GM21367 (cell line): ENCODE measurements around the gene FBXO28.
A peak's percentile ranks its signal among the peaks of the same experiment; 100 is the strongest.

Experiments
- ATAC-seq: cut with Tn5 transposase; IDR thresholded peaks from one replicate; pipeline ENCODE4 v1.9.1; 2021; ENCODE audit not compliant: unreplicated experiment

Gene FBXO28

DNA sequence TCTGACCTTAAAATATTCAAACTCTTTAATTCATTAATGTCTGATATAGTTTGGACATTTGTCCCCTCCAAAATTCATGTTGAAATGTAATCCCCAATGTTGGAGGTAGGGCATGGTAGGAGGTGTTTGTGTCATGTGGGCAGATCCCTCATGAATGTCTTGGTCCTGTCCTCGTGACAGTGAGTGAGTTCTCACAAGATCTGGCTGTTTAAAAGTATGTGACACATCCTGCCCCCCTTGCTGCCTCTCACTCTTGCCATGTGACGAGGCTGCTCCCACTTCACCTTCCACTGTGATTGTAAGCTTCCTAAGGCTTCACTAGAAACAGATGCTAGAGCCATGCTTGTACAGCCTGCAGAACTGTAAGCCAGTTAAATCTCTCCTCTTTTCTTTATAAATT is 21.3 kb upstream of the FBXO28 start:
- ATAC-seq = no peak

DNA sequence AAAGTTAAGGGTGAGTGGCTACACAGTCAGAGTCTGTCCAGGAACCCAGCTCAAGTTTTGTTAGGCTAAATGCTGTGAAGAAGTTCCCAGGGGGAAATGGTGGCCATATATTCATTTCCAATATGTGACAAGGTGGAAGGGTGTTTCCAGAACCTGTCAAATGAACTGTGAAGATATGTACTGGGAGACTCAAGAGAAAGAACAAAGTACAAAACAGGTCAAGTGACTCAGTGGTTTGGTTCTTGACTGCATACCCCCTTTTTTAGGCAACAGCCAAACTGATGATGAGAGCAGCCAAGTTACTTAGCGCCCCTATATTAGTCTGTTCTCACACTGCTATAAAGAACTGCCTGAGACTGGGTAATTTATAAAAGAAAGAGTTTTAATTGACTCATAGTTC is 18.6 kb upstream of the FBXO28 start:
- no peak for ATAC-seq

- no peak for ATAC-seq
These were observed 18.0 kb upstream of the FBXO28 start for GRCh38 chr1:224095867-224096266.

DNA sequence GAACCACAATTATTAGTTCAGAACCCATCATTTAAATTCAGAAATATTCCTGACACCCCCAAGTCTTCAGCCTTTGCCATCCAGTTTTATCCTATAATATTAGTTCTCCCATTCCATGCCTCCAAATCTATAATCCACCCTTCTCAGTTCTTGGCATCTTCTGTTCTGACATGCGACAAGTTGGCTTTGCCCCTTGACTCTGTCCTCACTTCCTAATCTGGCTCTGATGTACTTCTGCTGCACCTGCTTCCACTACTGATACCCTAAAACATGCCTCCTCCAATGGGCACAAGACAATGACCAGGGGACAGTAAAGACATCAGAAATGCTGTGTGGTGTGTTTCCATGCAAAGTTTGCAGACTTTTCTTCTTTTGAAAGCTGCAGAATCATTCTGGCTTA is 17.1 kb upstream of the FBXO28 start:
- no peak for ATAC-seq

DNA sequence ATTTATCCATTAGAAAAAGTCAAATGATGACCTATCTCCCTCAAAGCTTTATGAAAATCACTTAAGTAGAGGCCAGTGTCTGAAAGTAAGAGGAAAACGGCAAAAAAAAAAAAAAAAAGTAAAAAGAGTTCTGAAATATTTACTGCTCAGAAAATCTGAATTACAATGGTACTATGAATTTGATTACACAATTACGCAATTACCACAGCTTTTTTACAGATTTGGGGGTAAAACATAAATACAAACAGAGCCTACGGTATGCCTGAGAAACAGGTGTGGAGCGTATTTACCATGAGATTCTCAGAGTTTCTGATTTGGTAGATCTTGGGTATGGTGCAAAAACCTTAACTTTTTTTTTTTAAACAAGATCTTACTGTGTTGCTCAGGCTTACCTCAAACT is 15.9 kb upstream of the FBXO28 start:
- ATAC-seq = no peak

DNA sequence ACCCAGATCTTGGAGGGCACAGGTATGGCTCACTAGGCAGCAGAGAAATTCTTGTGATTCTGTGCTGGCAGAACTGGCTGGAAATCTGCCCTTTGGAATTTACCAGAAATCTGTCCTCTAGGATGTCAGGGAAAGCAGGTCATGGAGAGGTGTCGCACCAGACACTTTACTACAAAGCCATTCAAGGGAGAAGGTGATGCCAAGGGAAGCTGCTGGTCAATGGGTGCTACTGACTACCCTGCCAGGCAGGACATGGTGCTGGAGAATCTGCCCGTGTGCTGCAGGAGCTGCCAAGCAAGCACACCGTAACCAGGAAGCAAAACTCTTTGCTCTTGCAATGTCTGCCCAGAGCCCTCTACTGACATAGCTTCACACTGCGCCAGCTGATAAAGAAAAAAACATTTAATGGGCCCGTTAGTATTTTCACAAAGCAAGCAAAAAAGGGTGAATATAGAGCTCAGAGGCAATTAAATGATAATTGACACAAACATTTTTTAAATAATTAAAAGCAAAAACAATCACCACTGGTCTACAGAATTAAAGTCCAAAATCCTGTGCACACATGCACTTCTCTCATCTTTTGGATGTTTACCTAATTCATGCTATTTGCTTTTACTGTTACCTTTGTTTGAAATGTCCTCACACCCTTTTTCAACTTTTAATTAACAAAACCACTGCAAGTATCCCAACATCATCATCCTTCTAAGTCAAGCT is 7.2 kb upstream of the FBXO28 start:
- ATAC-seq = peak; percentile 91

GRCh38 chr1:224107282-224107625 is 6.7 kb upstream of the FBXO28 start:
- no peak for ATAC-seq

DNA sequence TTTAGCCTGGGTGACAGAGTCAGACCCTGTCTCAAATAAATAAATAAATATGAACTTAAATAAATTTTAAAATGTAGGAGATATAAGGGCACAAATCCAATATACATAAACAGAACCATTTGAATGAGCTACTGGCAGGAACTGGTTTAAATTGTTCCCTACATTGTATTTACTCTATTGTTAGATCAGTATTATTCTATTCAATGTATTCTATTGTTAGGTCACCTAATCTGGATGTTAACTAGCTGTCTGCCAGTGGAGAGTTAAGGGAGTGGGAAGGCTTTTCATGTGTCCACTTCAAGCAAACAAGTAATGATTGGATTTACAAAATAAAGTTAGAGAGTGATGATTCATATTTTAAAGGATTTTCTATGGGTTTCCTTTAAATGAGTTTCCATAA is 4.9 kb upstream of the FBXO28 start:
- no peak for ATAC-seq

DNA sequence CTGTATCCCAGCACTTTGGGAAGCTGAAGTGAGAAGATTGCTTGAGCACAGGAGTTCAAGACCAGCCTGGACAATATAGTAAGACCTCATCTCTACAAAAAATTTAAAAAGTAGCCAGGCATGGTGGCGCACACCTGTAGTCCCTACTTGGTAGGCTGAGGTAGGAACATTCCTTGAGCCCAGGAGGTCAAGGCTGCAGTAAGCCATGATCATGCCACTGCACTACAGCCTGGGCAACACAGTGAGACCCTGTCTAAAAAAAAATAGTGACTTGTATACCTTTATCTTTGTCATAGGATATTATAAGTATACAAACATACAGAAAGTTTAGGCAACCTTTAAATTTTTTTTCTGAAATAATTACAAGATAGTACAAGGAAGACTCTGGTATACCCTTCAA is 3.9 kb upstream of the FBXO28 start:
- ATAC-seq = no peak

GRCh38 chr1:224113005-224113404 is 906 bp upstream of the FBXO28 start:
- no peak for ATAC-seq

DNA sequence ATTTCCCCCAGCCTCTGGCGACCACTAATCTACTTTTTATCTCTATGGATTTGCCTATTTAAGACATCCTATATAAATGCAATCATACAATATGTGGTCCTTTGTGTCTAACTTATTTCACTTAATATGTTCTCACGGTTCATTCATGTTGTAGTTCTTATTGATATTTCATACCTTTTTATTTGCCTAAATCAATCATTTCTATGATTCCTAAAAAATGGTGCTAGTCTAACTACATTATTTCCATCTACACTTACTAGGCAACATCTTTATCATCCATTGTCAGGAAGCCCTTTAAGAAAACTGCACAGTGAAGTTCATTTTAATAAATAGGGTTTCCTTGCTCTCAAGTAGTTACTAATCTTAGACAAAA is 380 bp upstream of the FBXO28 start:
- peak; percentile 1 for ATAC-seq

DNA sequence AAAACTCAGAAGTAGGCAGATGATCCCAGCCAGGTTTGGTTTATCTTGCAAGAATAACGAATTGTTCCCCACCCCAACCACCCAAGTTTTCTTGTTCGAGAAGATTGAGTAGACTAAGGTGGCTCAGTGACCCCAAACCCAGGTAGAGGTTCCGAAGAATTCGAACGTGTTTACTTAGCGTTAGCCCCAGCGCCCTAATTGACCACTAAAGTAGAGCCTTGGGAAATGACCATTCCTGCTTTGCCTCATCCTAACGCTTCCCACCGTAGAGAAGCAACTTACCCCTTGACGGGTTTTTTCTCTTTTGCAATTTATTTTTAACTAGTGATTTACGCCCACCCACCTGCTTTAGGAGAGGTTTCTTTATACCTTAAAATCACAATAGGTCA is 870 bp downstream of the FBXO28 start:
- no peak for ATAC-seq

GRCh38 chr1:224116131-224116530 is 2.2 kb downstream of the FBXO28 start:
- ATAC-seq = no peak

DNA sequence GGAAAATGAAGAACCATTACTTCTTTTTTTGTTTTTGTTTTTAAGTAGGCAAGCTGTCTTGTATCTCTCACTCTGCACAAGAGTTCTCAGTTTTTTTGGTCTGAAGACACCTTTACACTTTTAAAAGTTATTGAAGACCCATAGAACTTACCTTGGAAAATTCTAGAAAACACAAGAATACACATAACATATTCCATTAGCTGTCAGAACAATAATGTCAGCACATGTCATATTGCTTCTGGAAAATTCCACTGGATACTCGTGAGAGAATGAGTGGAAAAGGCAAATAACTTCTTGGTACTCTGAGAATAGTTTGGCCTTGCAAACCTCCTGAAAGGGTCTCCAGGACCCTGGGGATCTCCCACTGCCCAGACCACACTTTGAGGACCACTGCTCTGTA is 4.8 kb downstream of the FBXO28 start:
- ATAC-seq = no peak

DNA sequence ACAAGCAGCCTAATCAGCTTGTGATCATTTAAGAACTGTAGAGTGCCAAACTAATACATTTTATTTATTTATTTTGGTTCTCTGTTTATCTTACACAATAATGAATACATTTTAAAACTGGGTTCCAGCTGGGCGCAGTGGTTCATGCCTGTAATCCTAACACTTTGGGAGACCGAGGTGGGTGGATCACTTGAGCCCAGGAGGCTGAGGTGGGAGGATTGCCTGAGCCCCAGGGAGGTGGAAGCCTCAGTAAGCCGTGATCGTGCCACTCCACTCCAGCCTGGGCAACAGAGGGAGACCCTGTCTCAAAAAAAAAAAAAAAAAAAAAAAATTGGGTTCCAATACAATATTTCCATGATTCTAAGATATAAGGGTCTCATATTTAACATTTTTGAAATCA is 9.2 kb downstream of the FBXO28 start:
- no peak for ATAC-seq

DNA sequence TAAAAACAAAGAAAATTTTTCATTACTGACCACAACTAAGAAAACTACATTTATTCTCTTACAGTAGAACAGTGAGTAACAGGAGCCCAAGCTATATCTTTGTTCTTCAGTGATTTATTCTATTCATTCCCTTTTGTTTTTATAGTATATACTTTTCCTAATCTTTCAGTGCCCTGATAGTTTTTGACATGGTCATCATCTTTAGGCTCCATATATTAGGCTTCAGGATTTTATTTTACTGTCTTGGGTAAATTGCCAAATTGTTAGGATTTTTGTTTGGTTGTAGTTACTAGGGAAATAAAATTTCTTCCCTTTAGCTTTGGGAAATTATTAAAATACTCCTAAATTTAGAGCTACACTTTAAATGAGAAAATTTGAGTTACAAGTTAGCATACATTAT is 10.3 kb downstream of the FBXO28 start:
- no peak for ATAC-seq

DNA sequence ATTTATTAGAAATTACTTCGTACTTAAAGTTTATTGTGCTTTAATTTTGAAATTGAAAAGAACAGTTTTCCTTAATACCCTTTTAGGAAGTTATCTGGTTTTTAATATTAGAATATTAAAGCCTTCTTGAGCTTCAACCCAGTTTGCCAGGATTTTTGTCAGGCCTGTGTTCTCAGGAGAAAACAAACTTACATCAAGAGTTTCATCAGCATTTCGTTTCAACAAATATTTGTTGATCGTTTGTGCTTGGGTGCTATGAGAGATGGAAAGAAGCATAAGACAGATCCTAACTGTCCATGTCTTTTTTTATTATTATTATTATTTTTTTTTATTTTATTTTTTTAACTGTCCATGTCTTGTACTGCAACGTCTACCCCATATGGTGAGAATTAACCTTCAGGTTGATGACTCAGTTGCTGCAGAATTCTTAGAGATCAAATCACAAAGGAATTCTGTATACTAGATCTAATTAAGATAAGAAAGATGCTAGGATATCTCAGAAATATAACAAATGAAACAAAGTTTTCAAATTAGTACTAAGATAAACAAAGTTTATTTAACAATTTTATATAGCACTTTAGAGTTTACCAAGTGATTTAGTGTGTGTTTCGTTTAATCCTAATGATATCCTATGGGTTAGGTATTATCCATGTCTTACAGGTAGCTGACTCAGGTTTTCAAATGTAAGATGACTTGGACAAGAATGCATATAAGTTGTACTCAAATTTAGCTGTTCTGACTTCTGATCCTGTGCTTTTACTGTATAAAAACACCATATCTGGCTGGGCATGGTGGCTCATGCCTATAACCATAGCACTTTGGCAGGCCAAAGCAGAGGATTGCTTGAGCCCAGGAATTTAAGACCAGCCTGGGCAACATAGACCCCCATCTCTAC is 14.3 kb downstream of the FBXO28 start:
- ATAC-seq = no peak

DNA sequence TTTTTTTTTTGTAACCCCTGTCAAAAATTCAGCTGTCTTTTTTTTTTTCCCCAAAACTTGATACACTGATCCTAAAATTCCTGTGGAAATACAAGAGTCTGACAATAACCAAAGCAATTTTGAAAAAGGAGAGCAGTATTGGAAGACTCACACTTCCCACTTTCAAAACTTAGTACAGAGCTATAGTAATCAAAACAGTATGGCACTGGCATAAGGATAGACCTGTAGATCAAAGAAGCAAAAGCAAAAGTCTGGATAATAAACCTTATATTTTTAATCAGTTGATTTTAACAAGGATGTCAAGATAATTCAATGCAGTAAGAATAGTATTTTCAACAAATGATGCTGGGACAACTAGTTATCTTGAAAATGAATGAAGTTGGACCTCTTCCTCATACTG is 17.3 kb downstream of the FBXO28 start:
- ATAC-seq = no peak

GRCh38 chr1:224132901-224133300 is 19.0 kb downstream of the FBXO28 start:
- no peak for ATAC-seq

GRCh38 chr1:224133741-224134299 is 19.9 kb downstream of the FBXO28 start:
- no peak for ATAC-seq

GRCh38 chr1:224137518-224137917 is 23.6 kb downstream of the FBXO28 start:
- no peak for ATAC-seq

GRCh38 chr1:224138198-224138597 is 24.3 kb downstream of the FBXO28 start:
- no peak for ATAC-seq
